HepG2 (cell line): ENCODE results near the gene TGM2. TPM values are rescaled to one million over a fixed set of nuclear protein-coding genes. Genes with fewer than 3 reads are reported as not detected.

Source experiments
- ATRX ChIP-seq: sonication (generic); formaldehyde crosslinking; IDR thresholded peaks from 2 replicates; pipeline ENCODE4 v1.4.0; 2020; ENCODE audit warnings: missing genetic modification reagents, borderline replicate concordance
- BRF2 ChIP-seq: sonication (generic); formaldehyde crosslinking; IDR thresholded peaks from 2 replicates; pipeline ENCODE4 v1.8.1; 2022; ENCODE audit warnings: mild to moderate bottlenecking, missing genetic modification reagents
- HNRNPH1 ChIP-seq: fragments of 200-400 bp; formaldehyde crosslinking; optimal IDR thresholded peaks from 2 replicates; pipeline ENCODE3; 2017; ENCODE audit warnings: mild to moderate bottlenecking, low read depth, low read length
- ZBTB3 ChIP-seq: sonication (generic); formaldehyde crosslinking; IDR thresholded peaks from 2 replicates; pipeline ENCODE4 v1.4.0; 2020; ENCODE audit warnings: low read depth, mild to moderate bottlenecking, moderate library complexity, missing genetic modification reagents, borderline replicate concordance
- ZBTB40 ChIP-seq, 2 experiments: fragments of 450-650 bp in 1 of 2; sonication (generic) in 1 of 2; formaldehyde crosslinking in 1 of 2; IDR thresholded peaks; 2 replicates each; pipeline versions ENCODE4 v1.6.1 to v1.8.0; 2016 to 2022; ENCODE audit warnings: antibody characterized with exemption in 1 of 2, mild to moderate bottlenecking in 1 of 2, missing genetic modification reagents in 1 of 2
- ZFP41 ChIP-seq: sonication (generic); formaldehyde crosslinking; IDR thresholded peaks from 2 replicates; pipeline ENCODE4 v1.4.0; 2020; ENCODE audit warnings: mild to moderate bottlenecking, missing genetic modification reagents, borderline replicate concordance
- ZNF574 ChIP-seq: sonication (generic); formaldehyde crosslinking; IDR thresholded peaks from 2 replicates; pipeline ENCODE4 v1.4.0; 2020; ENCODE audit warnings: missing genetic modification reagents
- ZNF839 ChIP-seq: sonication (generic); formaldehyde crosslinking; IDR thresholded peaks from 2 replicates; pipeline ENCODE4 v1.4.0; 2020; ENCODE audit warnings: missing genetic modification reagents, mild to moderate bottlenecking, borderline replicate concordance
- polyA plus RNA-seq, 8 experiments: library from polyadenylated mRNA; depleted of rRNA in 3 of 8; stranded (reverse) in 7 of 8; unstranded in 1 of 8; fragments of >200 nt; fragmentation: Illumina TruSeq in 4 of 8; extraction: Trizol in 4 of 8; gene quantifications; 2 replicates each; pipeline versions ENCODE4 v1.2.1 to v1.2.3, GENCODE V29; 2011 to 2016; ENCODE audit warnings: low read depth in 4 of 8, missing spikeins in 1 of 8, mixed read lengths in 1 of 8; ENCODE audit not compliant: insufficient read depth in 1 of 8
- total RNA-seq, 5 experiments: library from RNA; depleted of rRNA; stranded (reverse); fragments of >200 nt; fragmentation: Illumina TruSeq; extraction: Trizol; gene quantifications; 2 replicates each; pipeline ENCODE4 v1.2.3, GENCODE V29; 2016; ENCODE audit warnings: low read depth in 1 of 5
- TF ChIP-seq, protein P1 (sequence below): sonication (generic); formaldehyde crosslinking; conservative IDR thresholded peaks from 2 replicates; pipeline ENCODE4 v1.4.0; 2020; ENCODE audit warnings: mild to moderate bottlenecking, missing genetic modification reagents, moderate library complexity

The TGM2 gene
- total and polyA plus RNA-seq, 2 of the 13 experiments (the other 11 are each of a cell fraction or from before 2014, with no cell fraction given), result 4.2 to 46.4 TPM

GRCh38 chr20:38093641-38094077, 71.4 kb downstream of the TGM2 start (continued):
- TF ChIP-seq ZBTB40 (IDR thresholded peaks at IDR 0.05) (no peak), ZBTB40 (CRISPR knock-in tag; IDR thresholded peaks at IDR 0.05) (no peak), ZNF839 (CRISPR knock-in tag) (no peak), ZFP41 (CRISPR knock-in tag) (no peak), HNRNPH1 (no peak), ATRX (CRISPR knock-in tag) (no peak), ZNF574 (CRISPR knock-in tag) (no peak), BRF2 (CRISPR knock-in tag) (no peak), ZBTB3 (no peak)
- TF ChIP-seq, protein P1, sequence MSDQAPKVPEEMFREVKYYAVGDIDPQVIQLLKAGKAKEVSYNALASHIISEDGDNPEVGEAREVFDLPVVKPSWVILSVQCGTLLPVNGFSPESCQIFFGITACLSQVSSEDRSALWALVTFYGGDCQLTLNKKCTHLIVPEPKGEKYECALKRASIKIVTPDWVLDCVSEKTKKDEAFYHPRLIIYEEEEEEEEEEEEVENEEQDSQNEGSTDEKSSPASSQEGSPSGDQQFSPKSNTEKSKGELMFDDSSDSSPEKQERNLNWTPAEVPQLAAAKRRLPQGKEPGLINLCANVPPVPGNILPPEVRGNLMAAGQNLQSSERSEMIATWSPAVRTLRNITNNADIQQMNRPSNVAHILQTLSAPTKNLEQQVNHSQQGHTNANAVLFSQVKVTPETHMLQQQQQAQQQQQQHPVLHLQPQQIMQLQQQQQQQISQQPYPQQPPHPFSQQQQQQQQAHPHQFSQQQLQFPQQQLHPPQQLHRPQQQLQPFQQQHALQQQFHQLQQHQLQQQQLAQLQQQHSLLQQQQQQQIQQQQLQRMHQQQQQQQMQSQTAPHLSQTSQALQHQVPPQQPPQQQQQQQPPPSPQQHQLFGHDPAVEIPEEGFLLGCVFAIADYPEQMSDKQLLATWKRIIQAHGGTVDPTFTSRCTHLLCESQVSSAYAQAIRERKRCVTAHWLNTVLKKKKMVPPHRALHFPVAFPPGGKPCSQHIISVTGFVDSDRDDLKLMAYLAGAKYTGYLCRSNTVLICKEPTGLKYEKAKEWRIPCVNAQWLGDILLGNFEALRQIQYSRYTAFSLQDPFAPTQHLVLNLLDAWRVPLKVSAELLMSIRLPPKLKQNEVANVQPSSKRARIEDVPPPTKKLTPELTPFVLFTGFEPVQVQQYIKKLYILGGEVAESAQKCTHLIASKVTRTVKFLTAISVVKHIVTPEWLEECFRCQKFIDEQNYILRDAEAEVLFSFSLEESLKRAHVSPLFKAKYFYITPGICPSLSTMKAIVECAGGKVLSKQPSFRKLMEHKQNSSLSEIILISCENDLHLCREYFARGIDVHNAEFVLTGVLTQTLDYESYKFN (CRISPR knock-in tag), result peak; percentile 85
